Right ventricle myocardium inferior (tissue), 1 donor: ENCODE data around the gene TAS2R14. TPM values are rescaled to one million over a fixed set of nuclear protein-coding genes. Genes with fewer than 3 reads are reported as not detected.

Experiments
- ATAC-seq: fragments of 200-7000 bp; cut with Tn5 transposase; one replicate; pipeline ENCODE4 v1.9.1; 2020; ENCODE audit warnings: mild to moderate bottlenecking, moderate library complexity
- DNase-seq: peaks from one replicate; pipeline ENCODE4 v3.0.0; 2021; ENCODE audit errors: missing footprints
- intact Hi-C: fragments of 100-400 bp; cut with DNase I; formaldehyde crosslinking; loops from one replicate; pipeline ENCODE4 v1.11.0; 2022
- long read RNA-seq: library from polyadenylated mRNA; unstranded; transcript quantifications from one replicate; pipeline ENCODE4 v2.0.0, GENCODE V29; 2021
- total RNA-seq: library from RNA; stranded (reverse); fragmentation: NEBNext Ultra II Directional; extraction: Animal tissue kit (Norgen Biotek cat#: 25700); gene quantifications from one replicate; pipeline ENCODE4 v1.2.1, GENCODE V29; 2021
- donor health status: DM: no; HTN: yes; CAD: no; lungs with severe emphysema.

The TAS2R14 gene, protein sequence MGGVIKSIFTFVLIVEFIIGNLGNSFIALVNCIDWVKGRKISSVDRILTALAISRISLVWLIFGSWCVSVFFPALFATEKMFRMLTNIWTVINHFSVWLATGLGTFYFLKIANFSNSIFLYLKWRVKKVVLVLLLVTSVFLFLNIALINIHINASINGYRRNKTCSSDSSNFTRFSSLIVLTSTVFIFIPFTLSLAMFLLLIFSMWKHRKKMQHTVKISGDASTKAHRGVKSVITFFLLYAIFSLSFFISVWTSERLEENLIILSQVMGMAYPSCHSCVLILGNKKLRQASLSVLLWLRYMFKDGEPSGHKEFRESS
- 0.38 TPM for total RNA-seq
- long read RNA-seq, partial matches to known transcripts, result 0 of 2 reads
- long read RNA-seq, other reads (novel, unspliced or antisense), result 2 of 2 reads

DNA sequence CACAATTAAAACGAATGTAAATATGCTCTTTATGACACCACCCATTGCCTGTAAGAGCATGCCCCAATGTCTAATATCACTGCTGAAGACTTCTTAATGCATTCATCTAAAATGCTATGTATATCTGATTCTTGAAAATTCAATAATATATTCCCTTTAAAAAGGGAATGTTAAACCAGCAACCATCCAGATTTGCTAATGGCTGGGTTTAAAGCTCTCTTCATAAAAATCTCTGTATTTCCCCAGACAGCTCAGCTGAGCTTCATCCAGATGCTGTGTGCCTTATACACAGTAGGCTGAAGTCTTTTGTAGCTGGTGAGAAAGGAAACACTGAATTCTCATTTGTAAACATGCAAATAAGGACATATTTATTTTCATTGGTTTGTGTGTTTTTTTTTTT lies at the start of gene TAS2R14:
Gene TAS2R14, minus strand, starts transcription at position 101 of the 400 bp plus-strand sequence. Its CDS starts 56 bp downstream, at position 45.
- intact Hi-C loops, result no loop called here
- ATAC-seq (no peak), DNase-seq (no peak)

DNA sequence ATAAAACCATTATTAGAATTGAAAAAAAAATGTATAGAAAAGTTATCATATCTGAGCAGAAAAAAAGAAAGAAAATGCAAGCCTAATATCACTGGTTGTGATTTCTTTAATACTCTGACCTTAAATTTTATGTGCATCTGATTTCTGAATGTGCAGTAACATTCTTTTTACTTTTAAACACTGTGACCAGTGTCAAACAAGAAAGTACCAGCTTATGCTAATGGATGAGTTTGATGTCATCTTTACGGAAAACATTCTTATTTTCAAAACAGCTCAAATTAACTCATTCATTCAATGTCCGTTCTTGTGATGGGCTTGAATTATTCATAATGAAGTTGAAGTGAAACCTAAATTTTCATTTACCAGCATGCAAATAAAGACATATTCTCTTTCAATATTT lies 47.7 kb upstream of the TAS2R14 start, which contains the start of gene TAS2R50:
Gene TAS2R50, minus strand, starts transcription at position 101 of the 400 bp plus-strand sequence. Its CDS starts 52 bp downstream, at position 49.
- no peak for ATAC-seq
- DNase-seq, result no peak
- intact Hi-C loops, result no loop called here

DNA sequence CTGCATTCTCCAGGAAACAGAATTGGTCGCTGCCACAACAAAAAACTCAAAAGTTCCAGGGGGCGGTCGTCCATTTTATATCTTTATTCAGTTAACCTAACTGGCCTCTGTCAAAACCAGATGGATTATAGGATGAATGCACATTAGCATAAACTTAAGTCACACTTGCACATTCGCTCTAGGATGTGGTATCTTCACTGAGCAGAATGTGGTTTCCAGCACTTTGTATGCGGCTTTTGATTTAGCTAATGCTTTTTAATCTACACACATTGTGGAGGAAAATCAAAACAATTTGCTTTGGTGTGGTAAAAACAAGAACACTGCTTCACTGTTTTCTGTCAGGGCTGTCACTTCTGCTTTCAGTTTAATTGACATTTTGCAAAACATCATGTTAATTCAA lies 43.2 kb upstream of the TAS2R14 start:
- intact Hi-C loops, result no loop called here
- DNase-seq, result no peak
- ATAC-seq, result no peak

DNA sequence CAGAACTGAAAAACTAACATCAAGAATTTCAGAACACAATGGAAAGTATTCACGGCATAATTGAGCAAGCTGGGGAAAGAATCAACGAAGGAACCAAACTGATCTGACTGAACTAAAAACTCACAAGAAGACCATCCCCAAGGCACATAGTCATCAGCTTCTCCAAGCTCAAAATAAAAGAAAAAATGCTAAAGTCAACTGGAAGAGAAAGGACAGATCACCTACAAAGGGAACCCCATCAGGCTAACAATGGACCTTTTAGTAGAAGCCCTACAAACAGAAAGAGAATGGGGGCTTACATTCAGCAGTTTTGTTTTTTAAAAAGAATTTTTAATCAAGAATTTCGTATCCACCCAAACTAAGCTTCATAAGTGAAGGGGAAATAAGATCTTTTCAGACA lies 35.9 kb upstream of the TAS2R14 start:
- intact Hi-C loops, result no loop called here
- DNase-seq (no peak), ATAC-seq (no peak)

DNA sequence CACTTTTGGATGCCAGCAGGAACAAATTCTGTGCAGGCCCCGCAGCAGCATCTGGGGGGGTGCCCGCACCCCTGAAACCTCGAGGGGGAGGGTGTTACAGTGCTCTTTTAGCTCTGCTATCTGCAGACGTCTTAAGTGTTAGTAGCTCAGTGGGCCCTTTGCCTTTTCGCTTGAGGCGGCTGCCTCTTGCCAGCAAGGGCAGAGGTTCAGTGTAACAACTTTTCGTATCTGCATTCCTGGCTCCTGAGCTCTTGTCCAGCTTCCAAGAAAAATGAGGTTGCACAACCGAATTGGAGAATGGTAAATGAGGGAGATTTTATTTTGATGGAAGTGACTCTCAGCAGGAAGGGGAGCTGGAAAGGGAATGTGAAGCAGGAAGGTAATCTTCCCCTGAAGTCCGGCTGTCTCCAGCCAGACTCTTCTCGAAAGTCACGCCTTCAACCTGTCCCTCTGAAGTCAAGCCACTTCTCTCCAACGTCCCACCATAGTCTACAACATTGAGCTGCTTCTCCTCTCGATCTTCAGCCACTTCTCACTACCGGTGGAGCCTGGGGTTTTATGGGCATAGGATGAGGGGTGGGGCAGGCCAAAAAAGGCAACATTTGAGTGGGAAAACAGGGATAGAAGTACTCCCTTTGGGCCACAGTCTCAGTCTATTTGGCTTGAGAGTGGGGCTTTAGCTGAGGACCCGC lies 29.8 kb upstream of the TAS2R14 start:
- intact Hi-C loops, result loop anchor here (5.0 kb wide), 1 partner anchor 203 kb away; the partner anchor contains the start of gene SMIM10L1
- DNase-seq, result peak; percentile 66
- peak; percentile 72 for ATAC-seq

DNA sequence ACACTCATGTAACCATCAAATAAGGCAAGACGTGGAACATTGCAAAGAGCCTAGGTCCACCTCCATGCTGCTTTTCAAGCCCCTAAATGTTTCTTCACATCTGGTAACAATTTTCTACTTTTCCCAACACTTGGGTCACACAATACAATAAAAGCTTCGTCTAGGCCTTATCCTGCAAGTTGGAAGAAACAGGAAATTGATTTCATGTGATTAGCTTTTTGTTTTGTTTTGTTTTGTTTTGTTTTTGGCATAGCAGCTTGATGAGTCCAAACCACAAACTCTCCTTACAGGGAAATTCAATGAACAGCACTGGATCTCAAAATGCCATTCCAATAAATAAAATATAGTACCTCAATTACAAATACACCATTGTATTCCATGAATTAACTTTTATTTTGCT lies 28.3 kb upstream of the TAS2R14 start:
- intact Hi-C loops, result loop anchor here (5.0 kb wide), 1 partner anchor 205 kb away; the partner anchor contains the start of gene SMIM10L1
- no peak for DNase-seq
- no peak for ATAC-seq

DNA sequence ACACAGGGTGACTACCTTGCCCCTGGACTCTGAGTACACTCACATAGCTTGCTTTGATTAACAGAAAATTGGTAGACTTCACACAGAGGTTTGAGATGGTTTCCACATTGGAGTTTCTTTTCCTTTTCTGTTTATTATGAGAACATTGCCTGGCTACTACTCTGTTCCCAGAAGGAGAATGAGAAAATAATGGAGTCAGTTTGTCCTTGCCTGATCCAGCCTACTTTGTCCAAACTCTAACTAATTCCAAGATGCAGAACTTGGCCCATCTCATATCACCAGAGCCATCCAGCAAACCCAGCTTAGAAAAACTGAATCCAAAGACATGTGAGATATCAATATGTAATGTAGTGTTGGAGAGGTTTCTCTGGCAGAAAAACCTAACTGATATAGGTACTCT lies 27.3 kb upstream of the TAS2R14 start:
- no peak for DNase-seq
- intact Hi-C loops, result loop anchor here (5.0 kb wide), 1 partner anchor 206 kb away; the partner anchor contains the start of gene SMIM10L1
- no peak for ATAC-seq

DNA sequence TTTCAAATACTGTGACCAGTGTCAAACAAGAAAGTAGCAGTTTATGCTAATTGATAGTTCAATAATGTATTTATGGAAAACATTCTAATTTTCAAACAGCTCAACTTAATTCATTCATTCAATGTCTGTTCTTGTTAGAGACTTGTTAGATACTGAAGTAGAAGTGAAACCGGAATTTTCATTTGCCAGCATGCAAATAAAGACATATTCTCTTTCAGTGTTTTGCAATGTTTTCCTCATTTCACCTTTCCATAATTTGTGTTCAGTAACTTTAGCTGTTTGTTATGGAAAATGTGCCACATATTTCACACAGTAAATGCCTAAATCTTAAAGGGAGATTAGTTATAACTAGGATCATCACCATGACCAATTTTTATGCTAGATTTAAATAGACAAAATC lies 26.4 kb upstream of the TAS2R14 start:
- intact Hi-C loops, result loop anchor here (5.0 kb wide), 1 partner anchor 207 kb away; the partner anchor contains the start of gene SMIM10L1
- no peak for DNase-seq
- ATAC-seq, result no peak

DNA sequence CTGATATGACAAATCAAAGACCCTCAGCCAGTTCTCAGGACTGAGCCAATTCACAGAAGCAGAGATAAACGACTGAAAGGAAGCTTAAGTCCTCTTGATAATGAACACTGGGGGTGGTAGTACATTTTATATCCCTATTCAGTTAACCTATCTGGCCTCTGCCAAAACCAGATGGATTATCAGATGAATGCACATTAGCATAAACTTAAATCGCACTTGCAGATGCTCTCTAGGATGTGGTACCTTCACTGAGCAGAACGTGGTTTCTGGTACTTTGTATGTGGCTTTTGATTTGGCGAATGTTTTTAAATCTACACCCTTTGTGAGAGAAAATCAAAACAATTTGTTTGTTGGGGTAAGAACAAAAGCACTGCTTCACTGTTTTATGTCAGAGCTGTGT lies 21.1 kb upstream of the TAS2R14 start:
- intact Hi-C loops, result no loop called here
- ATAC-seq (no peak), DNase-seq (no peak)

DNA sequence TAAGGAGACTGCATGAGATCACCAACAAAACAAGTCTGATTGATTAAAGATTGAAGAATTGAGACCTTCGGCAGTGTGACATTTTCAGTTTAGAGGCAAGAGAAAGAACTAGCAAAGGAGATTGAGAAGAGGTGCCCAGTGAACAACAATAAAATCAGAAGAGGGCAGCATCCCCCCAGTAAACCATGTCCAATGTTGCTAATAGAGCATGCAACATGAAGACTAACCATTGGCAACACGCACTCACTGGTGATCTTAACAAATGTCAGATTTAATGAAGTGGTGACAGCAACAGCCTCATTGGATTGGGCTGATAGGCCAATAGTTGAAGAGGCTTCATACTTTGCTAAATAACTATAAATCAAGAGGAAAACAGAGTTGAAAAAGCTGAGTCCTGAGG lies 20.7 kb upstream of the TAS2R14 start:
- ATAC-seq (no peak), DNase-seq (no peak)
- intact Hi-C loops, result no loop called here

DNA sequence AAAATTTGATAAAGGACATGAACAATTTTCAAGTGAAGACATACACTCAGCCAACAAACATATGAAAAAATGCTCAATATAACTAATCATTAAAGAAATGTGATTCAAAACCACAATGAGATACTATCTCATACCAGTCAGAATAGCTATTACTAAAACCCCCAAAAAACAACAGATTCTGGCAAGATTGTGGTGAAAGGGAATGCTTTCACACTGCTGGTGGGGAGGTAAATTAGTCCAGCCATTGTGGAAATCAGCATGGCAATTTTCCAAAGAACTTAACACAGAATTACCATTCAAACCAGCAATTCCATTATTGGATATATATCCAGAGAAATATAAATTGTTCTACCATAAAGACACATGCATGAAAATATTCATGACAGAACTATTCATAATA lies 18.7 kb upstream of the TAS2R14 start:
- intact Hi-C loops, result no loop called here
- no peak for DNase-seq
- ATAC-seq, result no peak

DNA sequence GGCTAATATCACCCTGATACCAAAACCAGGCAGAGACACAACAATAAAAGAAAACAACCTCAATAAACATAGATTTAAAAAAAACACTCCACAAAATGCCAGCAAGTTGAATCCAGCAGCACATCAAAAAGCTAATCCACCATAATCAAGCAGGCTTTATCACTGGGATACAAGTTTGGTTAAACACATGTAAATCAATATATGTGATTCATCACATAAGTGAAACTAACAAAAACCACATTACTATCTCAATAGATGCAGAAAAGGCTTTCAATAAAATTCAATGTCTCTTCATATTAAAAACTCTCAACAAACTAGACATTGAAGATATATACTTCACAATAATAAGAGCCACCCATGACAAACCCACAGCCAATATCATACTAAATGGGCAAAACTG lies 17.0 kb upstream of the TAS2R14 start:
- DNase-seq (no peak), ATAC-seq (no peak)
- intact Hi-C loops, result no loop called here

DNA sequence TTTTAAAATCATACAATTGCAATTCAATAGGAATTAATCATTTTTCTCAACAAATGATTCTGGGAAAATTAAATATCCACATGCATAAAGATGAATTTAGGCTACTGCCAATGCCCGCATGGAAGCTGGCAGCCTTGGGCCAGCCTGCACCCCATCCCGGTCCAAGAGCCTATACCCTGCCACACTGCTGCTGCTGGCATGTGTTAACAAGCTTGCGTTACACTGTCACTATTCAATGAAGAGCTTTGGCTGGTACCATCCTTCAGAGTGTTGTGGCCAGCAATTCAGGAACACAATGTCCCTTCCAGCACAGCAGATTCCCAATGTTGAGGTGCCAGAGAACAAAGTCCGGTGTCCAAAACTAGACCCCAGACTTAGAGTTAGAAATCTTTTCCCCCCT lies 13.6 kb upstream of the TAS2R14 start:
- DNase-seq (peak; percentile 56), ATAC-seq (peak; percentile 96)
- intact Hi-C loops, result no loop called here

DNA sequence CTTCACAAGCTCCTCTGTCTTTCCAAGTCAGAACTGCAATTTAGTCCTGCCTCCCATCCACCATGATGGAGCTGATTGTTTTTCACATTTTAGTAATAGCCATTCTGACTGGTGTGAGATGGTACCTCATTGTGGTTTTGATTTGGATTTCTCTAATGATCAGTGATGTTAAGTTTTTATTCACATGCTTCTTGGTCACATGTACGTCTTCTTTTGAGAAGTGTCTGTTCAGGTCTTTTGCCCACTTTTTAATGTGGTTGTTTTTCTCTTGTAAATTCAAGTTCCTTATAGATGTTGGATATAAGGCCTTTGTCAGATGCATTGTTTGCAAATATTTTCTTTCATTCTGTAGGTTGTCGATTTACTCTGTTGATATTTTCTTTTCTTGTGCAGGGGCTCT lies 4.1 kb upstream of the TAS2R14 start:
- no peak for ATAC-seq
- DNase-seq, result no peak
- intact Hi-C loops, result no loop called here

DNA sequence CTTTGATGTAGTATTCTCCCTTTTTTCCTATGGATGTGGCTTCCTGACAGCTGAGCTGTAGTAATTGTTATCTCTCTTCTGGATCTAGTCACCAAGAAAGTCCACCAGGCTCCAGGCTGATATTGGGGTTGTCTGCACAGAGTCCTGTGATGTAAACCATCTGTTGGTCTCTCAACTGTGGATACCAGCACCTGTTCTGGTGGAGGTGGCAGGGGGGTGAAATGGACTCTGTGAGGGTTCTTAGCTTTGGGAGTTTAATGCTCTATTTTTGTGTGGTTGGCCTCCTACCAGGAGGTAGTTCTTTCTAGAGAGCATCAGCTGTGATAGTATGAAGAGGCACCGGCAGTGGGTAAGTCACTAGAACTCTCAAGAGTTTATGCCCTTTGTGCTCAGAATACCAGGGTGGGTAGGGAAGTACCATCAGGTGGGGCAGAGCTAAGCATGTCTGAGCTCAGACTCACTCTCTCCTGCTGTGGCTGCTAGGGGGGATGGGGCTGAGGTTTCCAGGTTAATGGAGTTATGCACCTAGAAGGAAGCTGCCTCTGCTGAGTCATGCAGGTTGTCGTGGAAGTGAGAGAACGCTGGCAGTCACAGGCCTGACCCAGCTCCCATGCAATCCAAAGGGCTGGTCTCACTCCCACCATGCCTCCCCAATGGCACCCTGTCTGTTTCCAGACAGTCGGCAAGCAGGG lies 3.0 kb upstream of the TAS2R14 start:
- no peak for DNase-seq
- intact Hi-C loops, result no loop called here
- ATAC-seq, result no peak

DNA sequence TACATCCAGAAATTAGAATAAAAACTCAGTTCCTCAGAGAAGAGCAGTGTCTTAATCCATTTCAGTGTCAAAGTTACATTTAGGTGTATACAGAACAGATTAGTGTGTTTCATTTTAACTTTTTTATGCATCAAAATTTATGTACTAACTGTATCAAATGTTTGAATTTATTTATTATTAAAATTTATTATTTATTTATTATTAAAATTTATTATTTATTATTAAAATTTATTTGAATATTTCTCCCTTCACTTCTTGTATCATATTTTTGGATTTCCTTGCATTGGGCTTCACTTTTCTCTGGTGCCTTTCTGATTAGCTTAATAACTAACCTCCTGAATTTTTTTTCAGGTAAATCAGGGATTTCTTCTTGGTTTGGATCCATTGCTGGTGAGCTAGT lies 2.3 kb upstream of the TAS2R14 start:
- DNase-seq, result no peak
- intact Hi-C loops, result no loop called here
- no peak for ATAC-seq

DNA sequence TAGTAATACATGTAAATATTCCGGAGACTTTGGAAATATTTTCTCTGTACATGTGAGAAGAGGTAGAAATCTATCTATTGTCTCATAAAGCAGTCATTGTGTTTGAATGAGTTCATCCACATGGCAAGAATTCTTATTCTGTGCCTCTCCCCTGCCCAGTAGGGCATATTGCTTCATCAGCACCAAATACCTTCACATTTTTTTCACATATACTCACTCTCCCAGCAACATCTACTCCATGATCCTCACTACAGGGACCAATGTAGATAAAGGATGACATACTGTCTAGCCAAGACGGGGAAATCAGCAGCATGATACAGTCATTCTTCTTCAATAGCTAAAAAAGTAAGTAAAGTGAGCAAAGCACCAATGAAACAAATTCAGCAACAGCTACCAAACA lies 1.3 kb upstream of the TAS2R14 start:
- no peak for DNase-seq
- intact Hi-C loops, result no loop called here
- no peak for ATAC-seq

DNA sequence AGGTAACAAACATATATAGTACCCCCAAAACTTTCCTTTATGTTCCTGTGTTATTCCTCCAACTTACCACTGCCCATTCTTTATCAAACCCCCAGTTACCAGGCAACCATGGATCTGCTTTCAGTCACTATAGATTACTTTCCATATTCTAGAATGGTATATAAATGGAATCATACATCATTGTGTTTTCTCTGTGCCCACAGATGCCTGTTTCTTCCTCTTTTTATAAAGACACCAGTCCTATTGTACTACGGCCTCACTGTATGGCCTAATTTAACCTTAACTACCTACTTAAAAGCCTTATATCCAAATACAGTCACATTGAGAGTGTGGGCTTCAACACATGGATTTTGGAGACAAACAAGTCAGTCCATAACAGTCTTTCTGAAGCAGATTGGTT lies 2.6 kb downstream of the TAS2R14 start:
- intact Hi-C loops, result no loop called here
- ATAC-seq (no peak), DNase-seq (no peak)

DNA sequence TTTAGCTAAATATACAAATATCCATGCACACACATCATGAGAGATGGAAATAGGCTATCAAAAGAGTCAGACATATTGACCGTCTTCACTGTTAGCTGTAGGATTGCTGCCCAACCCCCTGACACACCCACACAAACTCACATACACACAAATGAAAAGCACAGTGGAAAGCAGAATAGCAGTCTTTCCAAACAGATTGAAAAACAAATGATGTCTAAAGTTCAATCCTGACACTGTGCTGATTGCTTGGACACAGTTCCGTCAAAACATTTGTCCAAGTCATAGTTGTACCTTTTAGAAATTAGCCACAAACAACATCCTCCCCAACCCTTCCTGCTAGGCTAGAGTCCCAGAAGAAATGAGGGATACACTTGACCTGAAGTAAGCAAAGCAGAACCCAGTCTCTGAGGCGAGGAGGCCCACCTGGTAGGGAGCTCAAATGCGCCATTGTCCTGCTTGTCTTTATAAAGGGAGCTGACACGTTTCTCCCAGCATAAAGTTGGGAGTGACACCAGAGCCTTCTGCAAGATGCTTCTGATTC lies 10.2 kb downstream of the TAS2R14 start, which contains the start of gene PRH2:
Gene PRH2, plus strand, starts transcription at position 491 of the 541 bp plus-strand sequence. Its CDS starts 38 bp downstream, at position 529.
- peak; percentile 25 for DNase-seq
- intact Hi-C loops, result no loop called here
- no peak for ATAC-seq
